HUDEP-2 (cell line): ENCODE measurements around the gene GABARAP.
"Not testable (repeated sequence)": the region's sequence is repeated elsewhere in the genome, so short reads cannot be mapped to it uniquely, and the experiment has no call there.

Experiments
- DNase-seq, 76 experiments: peaks; one replicate each; lab custom pipeline; 2025; ENCODE audit not compliant: unreplicated experiment in 76 of 76; lab: John Stamatoyannopoulos, UW

The GABARAP gene

GRCh38 chr17:7261379-7262191, 19.3 kb upstream of the GABARAP start:
- DNase-seq: peak in 6 of 76 experiments; percentile 30 to 59 (median 46)

GRCh38 chr17:7260651-7261378, 18.6 kb upstream of the GABARAP start:
- peak in 58 of 76 experiments; percentile 6 to 70 (median 51) for DNase-seq

- peak in 3 of 76 experiments; percentile 39 to 43 (median 43) for DNase-seq
Observed at GRCh38 chr17:7260151-7260550, 17.9 kb upstream of the GABARAP start.

- no peak for DNase-seq
Observed at GRCh38 chr17:7259555-7259889, 17.3 kb upstream of the GABARAP start.

GRCh38 chr17:7258731-7259554, 16.7 kb upstream of the GABARAP start:
- peak in 63 of 76 experiments; percentile 18 to 86 (median 67) for DNase-seq

GRCh38 chr17:7256766-7257456, 14.7 kb upstream of the GABARAP start:
- DNase-seq: no peak

GRCh38 chr17:7254511-7254910, 12.3 kb upstream of the GABARAP start:
- DNase-seq: no peak

GRCh38 chr17:7253082-7253481, 10.8 kb upstream of the GABARAP start:
- no peak for DNase-seq

- DNase-seq: peak in 71 of 76 experiments; percentile 43 to 96 (median 84)
Observed at GRCh38 chr17:7252176-7253043, 10.2 kb upstream of the GABARAP start, which contains the start of gene ELP5. ELP5 (plus strand) TSS chr17:7252215; CDS start chr17:7252551, 336 bp downstream.

- peak in 73 of 76 experiments; percentile 68 to 99 (median 96) for DNase-seq
Observed at GRCh38 chr17:7251661-7252175, 9.5 kb upstream of the GABARAP start, which contains the start of gene CTDNEP1. CTDNEP1 (minus strand) TSS chr17:7251734; CDS start chr17:7251296, 438 bp downstream.

GRCh38 chr17:7250695-7251627, 8.7 kb upstream of the GABARAP start:
- peak in 2 of 76 experiments; percentile 35 to 47 for DNase-seq

GRCh38 chr17:7249830-7250229, 7.6 kb upstream of the GABARAP start:
- DNase-seq: no peak

- DNase-seq: no peak
Observed at GRCh38 chr17:7249214-7249613, 7.0 kb upstream of the GABARAP start.

- DNase-seq: no peak
Observed at GRCh38 chr17:7248796-7249195, 6.5 kb upstream of the GABARAP start.

GRCh38 chr17:7246779-7247178, 4.5 kb upstream of the GABARAP start:
- DNase-seq: no peak

GRCh38 chr17:7243838-7244237, 1.6 kb upstream of the GABARAP start:
- DNase-seq: not testable (repeated sequence)

- DNase-seq: no peak
Observed at GRCh38 chr17:7243453-7243729, 1.1 kb upstream of the GABARAP start.
